ENCODE results near the gene TGM5. TPM values are rescaled to one million over a fixed set of nuclear protein-coding genes. Genes with fewer than 3 reads are reported as not detected.
"Not testable (repeated sequence)": the region's sequence is repeated elsewhere in the genome, so short reads cannot be mapped to it uniquely, and the experiment has no call there.

TGM5 gene
- total RNA-seq, 3 donors from 2014 or later, result not detected

DNA sequence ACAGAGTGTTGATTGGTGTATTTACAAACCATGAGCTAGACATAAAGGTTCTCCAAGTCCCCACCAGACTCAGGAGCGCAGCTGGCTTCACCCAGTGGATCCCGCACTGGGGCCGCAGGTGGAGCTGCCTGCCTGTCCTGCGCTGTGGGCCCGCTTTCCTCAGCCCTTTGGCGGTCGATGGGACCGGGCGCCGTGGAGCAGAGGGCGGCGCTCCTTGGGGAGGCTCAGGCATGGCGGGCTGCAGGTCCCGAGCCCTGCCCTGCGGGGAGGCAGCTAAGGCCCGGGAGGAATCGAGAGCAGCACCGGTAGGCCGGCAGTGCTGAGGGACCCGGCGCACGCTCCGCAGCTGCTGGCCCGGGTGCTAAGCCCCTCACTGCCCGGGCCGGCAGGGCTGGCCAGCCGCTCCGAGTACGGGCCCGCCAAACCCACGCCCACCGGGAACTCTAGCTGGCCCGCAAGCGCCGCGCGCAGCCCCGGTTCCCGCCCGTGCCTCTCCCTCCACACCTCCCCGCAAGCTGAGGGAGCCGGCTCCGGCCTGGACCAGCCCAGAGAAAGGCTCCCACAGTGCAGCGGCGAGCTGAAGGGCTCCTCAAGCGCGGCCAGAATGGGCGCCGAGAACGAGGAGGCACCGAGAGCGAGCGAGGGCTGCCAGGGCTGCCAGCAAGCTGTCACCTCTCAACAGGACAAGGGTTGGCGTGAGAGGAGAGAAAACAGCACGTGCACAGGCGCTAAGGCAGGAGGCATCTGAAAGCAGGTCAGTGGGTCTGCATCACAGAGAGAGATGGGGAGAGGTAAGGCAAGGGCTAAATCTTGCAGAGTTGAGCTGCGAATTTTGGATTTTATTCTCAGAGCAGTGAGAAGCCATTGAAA lies 40.1 kb downstream of the TGM5 start:
- no peak for ATAC-seq
- Histone ChIP-seq H3K36me3 (ENCODE audit: low read depth) (no peaks in the 10 kb centered on the region), H3K4me1 (ENCODE audit: low read depth) (no peaks in the 10 kb centered on the region), H3K4me3 (no peak overlapping the region), H3K9me3 (no peaks in the 10 kb centered on the region)
- intact Hi-C loops (cut with DNase I, micrococcal nuclease), result loop anchor here in 1 of 2 donors (5.0 kb wide), 1 partner anchor 66 kb away; no protein-coding TSS in a partner anchor
- no peak for DNase-seq
- TF ChIP-seq CTCF (IDR thresholded peaks at IDR 0.05), result no peak

DNA sequence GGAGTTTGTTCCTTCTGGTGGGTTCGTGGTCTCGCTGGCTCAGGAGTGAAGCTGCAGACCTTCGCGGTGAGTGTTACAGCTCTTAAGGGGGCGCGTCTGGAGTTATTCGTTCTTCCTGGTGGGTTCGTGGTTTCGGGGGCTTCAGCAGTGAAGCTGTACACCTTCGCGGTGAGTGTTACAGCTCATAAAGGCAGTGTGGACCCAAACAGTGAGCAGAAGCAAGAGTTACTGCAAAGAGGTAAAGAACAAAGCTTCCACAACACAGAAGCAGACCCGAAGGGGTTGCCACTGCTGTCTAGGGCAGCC lies 40.8 kb downstream of the TGM5 start:
- ATAC-seq; H3K4me3 ChIP-seq; H3K4me1 ChIP-seq (ENCODE audit: low read depth); H3K36me3 ChIP-seq (ENCODE audit: low read depth); DNase-seq; H3K9me3 ChIP-seq: not testable (repeated sequence)
- intact Hi-C loops (cut with DNase I, micrococcal nuclease), result loop anchor here (1.0 to 5.0 kb wide), 2 partner anchors 59 to 66 kb away; no protein-coding TSS in a partner anchor

DNA sequence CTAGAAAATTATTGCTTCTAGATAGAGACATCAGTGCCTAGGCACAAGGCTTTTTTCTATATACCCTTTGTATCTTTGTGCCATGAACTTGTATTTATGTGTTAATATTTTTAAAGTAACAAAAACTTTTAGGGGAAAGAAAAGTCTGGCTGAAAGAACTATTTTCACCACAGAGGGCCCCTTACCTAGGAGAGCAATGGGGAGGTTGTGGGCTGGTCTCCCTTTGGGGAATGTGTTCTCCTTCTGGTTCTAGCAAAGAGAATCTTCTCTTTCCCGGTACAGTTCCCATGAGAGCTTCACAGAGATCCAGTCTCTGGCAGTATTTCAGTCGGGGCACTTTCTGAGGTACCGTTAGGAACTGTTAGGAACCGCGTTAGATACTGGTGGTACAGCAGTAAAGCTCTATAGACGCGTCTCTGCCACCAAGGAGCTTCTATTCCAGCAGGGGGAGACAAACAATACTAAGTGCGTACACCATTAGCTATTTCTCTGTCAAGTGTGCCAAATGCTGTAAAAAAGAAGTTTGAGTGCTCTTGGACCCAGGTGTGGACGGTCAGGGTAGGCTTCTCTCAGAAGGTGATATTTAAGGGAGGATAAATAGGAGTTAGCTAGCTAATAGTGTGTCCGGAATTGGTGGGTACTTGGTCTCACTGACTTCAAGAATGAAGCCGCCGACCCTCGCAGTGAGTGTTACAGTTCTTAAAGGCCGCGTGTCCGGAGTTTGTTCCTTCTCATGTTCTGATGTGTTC lies 41.4 kb downstream of the TGM5 start:
- intact Hi-C loops (cut with DNase I, micrococcal nuclease), result loop anchor here (1.0 to 5.0 kb wide), 2 partner anchors 60 to 67 kb away; no protein-coding TSS in a partner anchor
- H3K4me1 ChIP-seq (ENCODE audit: low read depth), result no peaks in the 10 kb centered on the region
- DNase-seq, result peak in 1 of 3 donors; percentile 61

GRCh38 chr15:43221422-43221821 lies 45.3 kb downstream of the TGM5 start:
- no peaks in the 10 kb centered on the region for H3K9me3 ChIP-seq
- H3K4me3 ChIP-seq, result no peak overlapping the region
- intact Hi-C loops (cut with DNase I, micrococcal nuclease), result no loop called here
- no peak for ATAC-seq
- no peak for TF ChIP-seq CTCF (IDR thresholded peaks at IDR 0.05)
- no peaks in the 10 kb centered on the region for H3K36me3 ChIP-seq (ENCODE audit: low read depth)
- no peaks in the 10 kb centered on the region for H3K4me1 ChIP-seq (ENCODE audit: low read depth)
- DNase-seq, result no peak

More for the DNA sequence above, 41.4 kb downstream of the TGM5 start:
- H3K9me3 ChIP-seq, result no peaks in the 10 kb centered on the region
- TF ChIP-seq CTCF (IDR thresholded peaks at IDR 0.05), result no peak
- H3K4me3 ChIP-seq, result no peak overlapping the region
- no peaks in the 10 kb centered on the region for H3K36me3 ChIP-seq (ENCODE audit: low read depth)
- ATAC-seq, result peak; percentile 81

DNA sequence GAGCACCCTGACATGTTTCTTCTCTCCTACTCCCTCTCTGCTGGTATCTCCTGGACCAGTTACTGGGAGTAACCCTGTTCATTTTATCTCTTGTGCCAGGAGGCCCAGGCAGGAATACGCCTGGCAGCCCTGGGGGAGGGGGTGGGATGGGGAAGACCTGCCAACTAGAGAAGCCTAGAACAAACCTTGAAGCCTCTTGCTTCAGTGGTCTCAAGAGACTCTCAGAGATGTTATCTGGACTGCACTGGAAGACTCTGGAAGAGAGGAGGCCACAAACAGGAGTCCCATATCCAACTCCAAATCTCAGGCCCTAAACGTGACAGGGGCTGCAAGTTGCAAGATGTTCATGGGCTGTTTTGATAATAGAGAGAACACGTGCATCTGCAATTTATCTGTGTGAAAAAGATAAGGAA lies 45.7 kb downstream of the TGM5 start, which contains the start of gene EPB42:
Gene EPB42, minus strand, starts transcription at position 28 of the 413 bp plus-strand sequence. CDS start 193 bp downstream, outside the sequence.
- intact Hi-C loops (cut with DNase I, micrococcal nuclease), result no loop called here
- no peak for TF ChIP-seq CTCF (IDR thresholded peaks at IDR 0.05)
- no peak within 1 kb of the TSS for H3K4me3 ChIP-seq

More for the DNA sequence above, 45.7 kb downstream of the TGM5 start, which contains the start of gene EPB42:
- no peaks in the 10 kb centered on the region for H3K4me1 ChIP-seq (ENCODE audit: low read depth)
- H3K9me3 ChIP-seq, result no peaks in the 10 kb centered on the region
- H3K36me3 ChIP-seq (ENCODE audit: low read depth), result no peaks in the 10 kb centered on the region
- DNase-seq (no peak), ATAC-seq (no peak)

All from mucosa of descending colon (tissue), 3 donors.